ENCODE measurements around the gene MRPL3.

GRCh38 chr3:131543714-131544113 is 40.9 kb upstream of the MRPL3 start:
- no peak for TF ChIP-seq CTCF (IDR thresholded peaks at IDR 0.05)
- TF ChIP-seq EZH2 (IDR thresholded peaks at IDR 0.05; ENCODE audit: borderline replicate concordance, insufficient read depth, low read depth, low read length, poor library complexity, severe bottlenecking) = no peak
